Left lung (tissue), 10 donors: ENCODE data around the gene SPINT2. TPM values are rescaled to one million over a fixed set of nuclear protein-coding genes. Genes with fewer than 3 reads are reported as not detected.

ENCODE experiments used
- ATAC-seq: fragments of 200-7000 bp; cut with Tn5 transposase; one replicate; pipeline ENCODE4 v1.9.1; 2020; ENCODE audit warnings: moderate library complexity
- DNase-seq, 4 donors: peaks; one replicate each; pipeline ENCODE4 v3.0.0-alpha.2; 2013 to 2020
- H3K27ac ChIP-seq, 2 donors: fragments of 200-600 bp; sonication (generic) in 1 of 2; one replicate each; pipeline versions ENCODE4 v1.5.0 to v1.8.0; 2020 to 2021
- H3K27me3 ChIP-seq, 2 donors: fragments of 200-600 bp; sonication (generic) in 1 of 2; one replicate each; pipeline versions ENCODE4 v1.5.0 to v1.8.0; 2020 to 2021
- H3K36me3 ChIP-seq, 2 donors: fragments of 200-600 bp; sonication (generic) in 1 of 2; one replicate each; pipeline versions ENCODE4 v1.5.0 to v1.8.0; 2020 to 2021
- H3K4me1 ChIP-seq, 2 donors: fragments of 200-600 bp; one replicate each; pipeline ENCODE4 v1.8.0; 2021
- H3K4me3 ChIP-seq, 2 donors: fragments of 200-600 bp; sonication (generic) in 1 of 2; one replicate each; pipeline versions ENCODE4 v1.5.0 to v1.8.0; 2020 to 2021; ENCODE audit warnings: mild to moderate bottlenecking in 1 of 2
- H3K9me3 ChIP-seq, 2 donors: fragments of 200-600 bp; sonication (generic) in 1 of 2; one replicate each; pipeline versions ENCODE4 v1.5.0 to v1.8.0; 2020 to 2021
- CTCF ChIP-seq, 2 donors: fragments of 200-600 bp; sonication (generic) in 1 of 2; IDR thresholded peaks; one replicate each; pipeline versions ENCODE4 v1.5.0 to v1.8.0; 2021; ENCODE audit warnings: antibody characterized with exemption in 2 of 2
- intact Hi-C, 2 donors: fragments of 100-400 bp; cut with DNase I; formaldehyde crosslinking; loops; one replicate each; pipeline versions ENCODE4 v1.11.2 to v1.14.2; 2022
- polyA plus RNA-seq, 6 donors: library from polyadenylated mRNA; unstranded; fragments of 120-200 nt; gene quantifications; one replicate each; pipeline ENCODE4 v1.2.1, GENCODE V29; 2013; ENCODE audit not compliant: insufficient read length in 6 of 6
- total RNA-seq, 2 donors: library from RNA; stranded (reverse); fragmentation: NEBNext Ultra II Directional; extraction: Animal tissue kit (Norgen Biotek cat#: 25700); gene quantifications; one replicate each; pipeline ENCODE4 v1.2.1, GENCODE V29; 2021
- donor health status: DM: no; HTN: yes; CAD: no.
- donor health status: DM: no; HTN: no; CAD: no.

Gene SPINT2
- total and polyA plus RNA-seq, 8 donors = 206 to 317 (median 218) TPM

DNA sequence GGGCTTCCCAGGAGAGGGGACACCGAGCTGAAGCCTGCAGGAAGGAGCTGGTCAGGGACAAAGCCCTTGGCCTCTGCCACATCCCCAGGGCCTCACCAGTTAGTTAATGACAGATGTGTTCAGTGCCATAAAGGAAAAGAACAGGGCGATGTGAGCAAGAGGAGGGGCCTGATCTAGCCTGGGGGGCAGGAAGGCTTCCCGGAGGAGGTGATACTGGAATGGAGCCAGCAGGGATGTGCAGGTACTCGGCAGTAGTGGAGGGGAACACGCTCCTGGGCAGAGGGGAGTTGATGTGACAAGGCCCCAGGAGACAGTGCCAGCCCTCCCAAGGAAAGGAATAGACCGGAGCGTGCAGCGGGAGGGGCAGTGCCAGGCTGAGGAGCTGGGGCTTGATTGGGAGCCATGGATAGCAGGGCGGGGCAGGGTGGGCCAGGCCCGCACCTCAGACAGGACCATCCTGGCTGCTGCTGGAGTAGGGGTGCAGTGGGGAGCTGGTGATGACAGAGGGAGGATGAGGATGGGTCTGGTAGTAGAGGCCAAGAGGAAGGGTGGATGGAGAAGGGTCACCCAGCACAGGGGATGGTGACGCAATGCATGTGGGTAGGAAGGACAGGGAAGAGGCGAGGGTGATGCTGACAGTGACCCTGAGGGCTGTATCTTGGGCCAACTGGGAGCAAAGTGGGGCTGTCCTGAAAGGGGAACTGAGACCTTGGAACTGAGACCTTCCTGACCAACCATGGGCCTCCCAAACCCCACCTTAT, 43.8 kb downstream of the SPINT2 start:
- ATAC-seq (no peak), DNase-seq (no peak)
- H3K36me3 ChIP-seq = peaks cover 0 to 55% of the 10 kb centered on the region in 2 donors
- no peak overlapping the region for H3K27ac ChIP-seq
- no peak for TF ChIP-seq CTCF (IDR thresholded peaks at IDR 0.05)
- no peaks in the 10 kb centered on the region for H3K9me3 ChIP-seq
- H3K27me3 ChIP-seq = no peaks in the 10 kb centered on the region
- no peak overlapping the region for H3K4me3 ChIP-seq
- H3K4me1 ChIP-seq = peaks cover 5 to 25% of the 10 kb centered on the region in 2 donors
- intact Hi-C loops = no loop called here

DNA sequence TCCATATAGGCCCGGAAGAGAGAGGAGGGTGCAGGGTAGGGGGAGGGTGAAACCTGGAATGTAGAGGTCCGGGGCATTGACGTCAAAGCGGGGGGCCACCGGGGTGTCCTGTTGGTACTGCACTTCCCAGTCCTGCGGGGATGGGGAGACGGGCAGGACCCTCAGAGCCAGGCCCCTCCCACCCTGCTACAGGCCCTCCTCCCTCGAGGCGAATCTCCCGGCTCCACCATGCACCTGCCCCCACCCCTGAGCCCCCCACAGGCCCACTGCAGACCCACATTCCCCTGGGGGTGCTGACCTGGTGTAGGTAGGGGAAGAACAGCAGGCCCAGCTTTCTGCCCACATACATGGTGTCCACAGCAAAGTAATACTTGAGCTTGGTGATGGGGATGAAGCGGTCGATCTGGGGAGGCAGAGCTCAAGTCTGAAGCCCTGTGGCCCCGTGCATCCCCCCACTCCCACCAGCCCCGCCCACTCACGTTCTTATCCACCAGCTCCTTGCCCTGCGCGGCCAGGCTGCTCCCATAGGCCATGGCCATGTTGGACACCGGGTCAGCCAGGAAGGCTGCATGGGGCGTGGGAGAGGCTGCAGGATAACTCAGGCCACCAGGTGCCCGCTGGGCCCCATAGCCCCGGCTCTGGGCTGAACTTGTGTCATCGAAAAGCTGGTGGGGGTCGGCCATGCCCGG, 44.7 kb downstream of the SPINT2 start:
- peaks cover 0 to 55% of the 10 kb centered on the region in 2 donors for H3K36me3 ChIP-seq
- no peak for TF ChIP-seq CTCF (IDR thresholded peaks at IDR 0.05)
- H3K9me3 ChIP-seq = no peaks in the 10 kb centered on the region
- ATAC-seq = no peak
- H3K4me3 ChIP-seq = no peak overlapping the region
- peaks cover 0 to 27% of the 10 kb centered on the region in 2 donors for H3K4me1 ChIP-seq
- intact Hi-C loops = no loop called here
- H3K27me3 ChIP-seq = no peaks in the 10 kb centered on the region
- peak in 1 of 4 donors; percentile 71 for DNase-seq
- H3K27ac ChIP-seq = no peak overlapping the region

DNA sequence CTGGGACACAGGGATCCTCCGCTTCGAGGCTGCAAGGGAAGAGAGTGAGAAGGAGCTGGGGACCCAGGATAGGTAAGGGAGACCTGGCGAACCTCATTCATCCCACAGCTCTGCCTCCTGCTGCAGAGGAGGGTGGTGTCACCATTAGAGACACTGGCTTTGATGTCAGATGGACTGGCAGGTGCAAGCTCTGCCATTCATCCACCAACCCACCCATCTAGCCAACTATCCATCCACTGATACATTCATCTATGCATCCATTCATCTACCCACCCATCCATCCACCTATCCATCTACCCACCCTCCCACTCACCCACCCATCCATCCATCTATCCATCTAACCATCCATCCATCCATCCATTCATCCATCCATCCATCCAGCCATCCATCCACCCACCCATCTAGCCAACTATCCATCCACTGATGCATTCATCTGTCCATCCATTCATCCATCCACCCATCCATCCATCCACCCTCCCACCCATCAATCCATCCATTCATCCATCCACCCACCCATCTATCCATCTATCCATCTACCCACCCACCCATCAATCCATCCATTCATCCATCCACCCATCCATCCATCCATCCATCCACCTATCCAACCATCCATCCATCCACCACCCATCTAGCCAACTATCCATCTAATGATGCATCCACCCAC, 45.4 kb downstream of the SPINT2 start:
- no peak for TF ChIP-seq CTCF (IDR thresholded peaks at IDR 0.05)
- intact Hi-C loops = no loop called here

GRCh38 chr19:38310279-38310670, 45.9 kb downstream of the SPINT2 start:
- H3K4me1 ChIP-seq = peaks cover 0 to 31% of the 10 kb centered on the region in 2 donors
- no peak for TF ChIP-seq CTCF (IDR thresholded peaks at IDR 0.05)
- no peak for DNase-seq
- no peaks in the 10 kb centered on the region for H3K27me3 ChIP-seq
- no peak for ATAC-seq
- H3K4me3 ChIP-seq = no peak overlapping the region
- intact Hi-C loops = no loop called here
- H3K27ac ChIP-seq = no peak overlapping the region
- no peaks in the 10 kb centered on the region for H3K9me3 ChIP-seq
- H3K36me3 ChIP-seq = peaks cover 0 to 44% of the 10 kb centered on the region in 2 donors

More for the DNA sequence above, 45.4 kb downstream of the SPINT2 start:
- no peak overlapping the region for H3K4me3 ChIP-seq
- H3K4me1 ChIP-seq = peaks cover 0 to 28% of the 10 kb centered on the region in 2 donors
- H3K9me3 ChIP-seq = no peaks in the 10 kb centered on the region
- H3K27me3 ChIP-seq = no peaks in the 10 kb centered on the region
- no peak overlapping the region for H3K27ac ChIP-seq
- peaks cover 0 to 49% of the 10 kb centered on the region in 2 donors for H3K36me3 ChIP-seq
- peak in 1 of 4 donors; percentile 31 for DNase-seq
- ATAC-seq = no peak

DNA sequence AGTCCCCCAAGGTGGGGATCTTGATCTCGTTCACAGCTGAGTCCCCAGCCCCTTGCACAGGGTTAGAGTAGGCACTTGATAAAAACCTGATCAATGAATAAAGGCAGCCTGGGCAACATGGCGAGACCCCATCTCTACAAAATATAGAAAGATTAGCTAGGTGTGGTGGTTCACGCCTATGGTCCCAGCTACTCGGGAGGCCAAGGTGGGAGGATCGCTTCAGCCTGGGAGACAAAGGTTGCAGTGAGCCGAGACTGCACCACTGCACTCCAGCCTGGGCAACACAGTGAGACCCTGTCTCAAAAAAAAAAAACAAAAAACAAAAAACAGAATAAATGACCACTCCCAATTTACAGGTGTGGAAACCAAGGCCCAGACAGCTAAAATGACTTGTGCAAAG, 46.6 kb downstream of the SPINT2 start:
- ATAC-seq (no peak), DNase-seq (no peak)
- TF ChIP-seq CTCF (IDR thresholded peaks at IDR 0.05) = no peak
- H3K9me3 ChIP-seq = no peaks in the 10 kb centered on the region
- intact Hi-C loops = no loop called here
- peaks cover 0 to 37% of the 10 kb centered on the region in 2 donors for H3K36me3 ChIP-seq
- no peak overlapping the region for H3K4me3 ChIP-seq
- H3K4me1 ChIP-seq = peaks cover 0 to 32% of the 10 kb centered on the region in 2 donors
- no peaks in the 10 kb centered on the region for H3K27me3 ChIP-seq
- H3K27ac ChIP-seq = no peak overlapping the region
